ENCODE results near the gene SNX4.
"Not testable (repeated sequence)": the region's sequence is repeated elsewhere in the genome, so short reads cannot be mapped to it uniquely, and the experiment has no call there.

Gene SNX4

DNA sequence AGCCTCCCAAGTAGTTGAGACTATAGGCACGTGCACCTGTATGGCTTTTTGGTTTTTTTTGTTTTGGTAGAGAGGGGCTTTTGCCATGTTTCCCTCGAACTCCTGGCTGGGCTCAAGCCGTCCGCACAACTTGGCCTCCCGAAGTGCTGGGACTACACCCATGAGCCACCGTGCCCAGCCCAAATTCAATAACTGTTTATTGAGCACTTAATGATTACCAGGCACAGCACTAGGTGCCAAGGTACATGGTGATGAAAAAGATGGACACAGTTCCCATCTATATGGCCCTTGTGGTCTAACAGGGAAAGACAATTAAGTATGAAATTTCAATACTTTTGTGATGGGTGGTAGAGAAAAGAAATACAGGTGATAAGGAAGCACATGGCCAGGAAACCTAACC lies 109.1 kb downstream of the SNX4 start (continued):
- TF ChIP-seq, protein P1, sequence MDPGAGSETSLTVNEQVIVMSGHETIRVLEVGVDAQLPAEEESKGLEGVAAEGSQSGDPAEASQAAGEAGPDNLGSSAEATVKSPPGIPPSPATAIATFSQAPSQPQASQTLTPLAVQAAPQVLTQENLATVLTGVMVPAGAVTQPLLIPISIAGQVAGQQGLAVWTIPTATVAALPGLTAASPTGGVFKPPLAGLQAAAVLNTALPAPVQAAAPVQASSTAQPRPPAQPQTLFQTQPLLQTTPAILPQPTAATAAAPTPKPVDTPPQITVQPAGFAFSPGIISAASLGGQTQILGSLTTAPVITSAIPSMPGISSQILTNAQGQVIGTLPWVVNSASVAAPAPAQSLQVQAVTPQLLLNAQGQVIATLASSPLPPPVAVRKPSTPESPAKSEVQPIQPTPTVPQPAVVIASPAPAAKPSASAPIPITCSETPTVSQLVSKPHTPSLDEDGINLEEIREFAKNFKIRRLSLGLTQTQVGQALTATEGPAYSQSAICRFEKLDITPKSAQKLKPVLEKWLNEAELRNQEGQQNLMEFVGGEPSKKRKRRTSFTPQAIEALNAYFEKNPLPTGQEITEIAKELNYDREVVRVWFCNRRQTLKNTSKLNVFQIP (CRISPR knock-in tag; IDR thresholded peaks at IDR 0.05; ENCODE audit: borderline replicate concordance, low read depth): no peak

DNA sequence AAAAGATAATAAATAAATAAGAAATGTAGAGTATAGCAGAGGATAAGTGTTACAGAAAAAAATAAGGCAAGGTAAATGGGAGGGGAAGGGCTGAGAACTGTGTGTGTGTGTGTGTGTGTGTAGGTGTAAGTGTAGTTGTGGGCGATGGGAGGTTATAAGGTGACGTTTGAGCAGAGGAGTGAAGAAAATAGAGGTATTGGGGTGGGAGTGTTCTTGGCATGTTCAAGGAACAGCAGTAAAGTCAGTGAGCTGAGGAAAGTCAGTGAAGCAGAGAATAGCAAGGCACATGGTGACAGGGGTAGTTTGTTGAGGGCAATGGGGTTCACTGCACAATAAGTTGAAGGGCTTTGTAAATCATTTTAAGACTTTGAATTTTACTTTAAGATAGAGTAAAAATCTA lies 113.9 kb downstream of the SNX4 start:
- TF ChIP-seq RARB (CRISPR knock-in tag; IDR thresholded peaks at IDR 0.05): no peak
- TF ChIP-seq TSHZ2 (CRISPR knock-in tag; IDR thresholded peaks at IDR 0.05): no peak
- TF ChIP-seq, protein P2, sequence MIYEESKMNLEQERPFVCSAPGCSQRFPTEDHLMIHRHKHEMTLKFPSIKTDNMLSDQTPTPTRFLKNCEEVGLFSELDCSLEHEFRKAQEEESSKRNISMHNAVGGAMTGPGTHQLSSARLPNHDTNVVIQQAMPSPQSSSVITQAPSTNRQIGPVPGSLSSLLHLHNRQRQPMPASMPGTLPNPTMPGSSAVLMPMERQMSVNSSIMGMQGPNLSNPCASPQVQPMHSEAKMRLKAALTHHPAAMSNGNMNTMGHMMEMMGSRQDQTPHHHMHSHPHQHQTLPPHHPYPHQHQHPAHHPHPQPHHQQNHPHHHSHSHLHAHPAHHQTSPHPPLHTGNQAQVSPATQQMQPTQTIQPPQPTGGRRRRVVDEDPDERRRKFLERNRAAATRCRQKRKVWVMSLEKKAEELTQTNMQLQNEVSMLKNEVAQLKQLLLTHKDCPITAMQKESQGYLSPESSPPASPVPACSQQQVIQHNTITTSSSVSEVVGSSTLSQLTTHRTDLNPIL (CRISPR knock-in tag; IDR thresholded peaks at IDR 0.05; ENCODE audit: low read depth): no peak
- no peak for TF ChIP-seq ZFP3 (CRISPR knock-in tag; IDR thresholded peaks at IDR 0.05)
- TF ChIP-seq TCF4 (CRISPR knock-in tag; IDR thresholded peaks at IDR 0.05; ENCODE audit: borderline replicate concordance): no peak
- TF ChIP-seq ZFP30 (CRISPR knock-in tag; IDR thresholded peaks at IDR 0.05): no peak
- TF ChIP-seq, protein P1 (CRISPR knock-in tag; IDR thresholded peaks at IDR 0.05; ENCODE audit: borderline replicate concordance, low read depth): no peak
- no peak for TF ChIP-seq ZNF8 (CRISPR knock-in tag; IDR thresholded peaks at IDR 0.05)
- TF ChIP-seq ARNTL (CRISPR knock-in tag; IDR thresholded peaks at IDR 0.05; ENCODE audit: borderline replicate concordance, low read depth): no peak
- TF ChIP-seq TOX (CRISPR knock-in tag; IDR thresholded peaks at IDR 0.05; ENCODE audit: borderline replicate concordance): no peak
- no peak for TF ChIP-seq GLIS3 (CRISPR knock-in tag; IDR thresholded peaks at IDR 0.05)
- no peak for TF ChIP-seq PPARA (CRISPR knock-in tag; IDR thresholded peaks at IDR 0.05; ENCODE audit: borderline replicate concordance)
- TF ChIP-seq BACH2 (CRISPR knock-in tag; IDR thresholded peaks at IDR 0.05; ENCODE audit: borderline replicate concordance): no peak
- ATAC-seq: no peak

DNA sequence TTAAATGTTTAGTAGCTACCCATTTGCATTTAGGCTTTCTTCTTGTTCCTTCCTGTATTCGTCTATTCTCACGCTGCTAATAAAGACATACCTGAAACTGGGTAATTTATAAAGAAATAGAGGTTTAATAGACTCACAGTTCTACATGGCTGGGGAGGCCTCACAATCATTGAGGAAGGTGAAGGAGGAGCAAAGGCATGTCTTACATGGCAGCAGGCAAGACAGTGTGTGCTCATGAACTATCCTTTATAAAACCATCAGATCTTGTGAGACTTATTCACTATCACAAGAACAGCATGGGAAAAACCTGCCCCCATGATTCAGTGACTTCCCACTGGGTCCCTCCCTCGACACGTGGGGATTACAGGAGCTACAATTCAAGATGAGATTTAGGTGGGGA lies 114.5 kb downstream of the SNX4 start:
- ATAC-seq: not testable (repeated sequence)

GRCh38 chr3:125403789-125404188 lies 116.2 kb downstream of the SNX4 start:
- ATAC-seq: peak; percentile 84
- TF ChIP-seq, protein P3, sequence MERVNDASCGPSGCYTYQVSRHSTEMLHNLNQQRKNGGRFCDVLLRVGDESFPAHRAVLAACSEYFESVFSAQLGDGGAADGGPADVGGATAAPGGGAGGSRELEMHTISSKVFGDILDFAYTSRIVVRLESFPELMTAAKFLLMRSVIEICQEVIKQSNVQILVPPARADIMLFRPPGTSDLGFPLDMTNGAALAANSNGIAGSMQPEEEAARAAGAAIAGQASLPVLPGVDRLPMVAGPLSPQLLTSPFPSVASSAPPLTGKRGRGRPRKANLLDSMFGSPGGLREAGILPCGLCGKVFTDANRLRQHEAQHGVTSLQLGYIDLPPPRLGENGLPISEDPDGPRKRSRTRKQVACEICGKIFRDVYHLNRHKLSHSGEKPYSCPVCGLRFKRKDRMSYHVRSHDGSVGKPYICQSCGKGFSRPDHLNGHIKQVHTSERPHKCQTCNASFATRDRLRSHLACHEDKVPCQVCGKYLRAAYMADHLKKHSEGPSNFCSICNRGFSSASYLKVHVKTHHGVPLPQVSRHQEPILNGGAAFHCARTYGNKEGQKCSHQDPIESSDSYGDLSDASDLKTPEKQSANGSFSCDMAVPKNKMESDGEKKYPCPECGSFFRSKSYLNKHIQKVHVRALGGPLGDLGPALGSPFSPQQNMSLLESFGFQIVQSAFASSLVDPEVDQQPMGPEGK (CRISPR knock-in tag; IDR thresholded peaks at IDR 0.05; ENCODE audit: borderline replicate concordance): no peak
- TF ChIP-seq TCF4 (CRISPR knock-in tag; IDR thresholded peaks at IDR 0.05; ENCODE audit: borderline replicate concordance) (no peak), TOX (CRISPR knock-in tag; IDR thresholded peaks at IDR 0.05; ENCODE audit: borderline replicate concordance) (no peak), RARB (CRISPR knock-in tag; IDR thresholded peaks at IDR 0.05) (no peak)

GRCh38 chr3:125402639-125403038 lies 117.4 kb downstream of the SNX4 start:
- no peak for ATAC-seq
- TF ChIP-seq ZFP3 (CRISPR knock-in tag; IDR thresholded peaks at IDR 0.05): no peak
- no peak for TF ChIP-seq ZNF8 (CRISPR knock-in tag; IDR thresholded peaks at IDR 0.05)
- no peak for TF ChIP-seq RARB (CRISPR knock-in tag; IDR thresholded peaks at IDR 0.05)
- TF ChIP-seq ZNF565 (CRISPR knock-in tag; conservative IDR thresholded peaks at IDR 0.05; ENCODE audit: low read depth): no peak
- no peak for TF ChIP-seq TOX (CRISPR knock-in tag; IDR thresholded peaks at IDR 0.05; ENCODE audit: borderline replicate concordance)
- TF ChIP-seq ISL1 (CRISPR knock-in tag; IDR thresholded peaks at IDR 0.05): no peak
- no peak for TF ChIP-seq ZC3H10 (CRISPR knock-in tag; IDR thresholded peaks at IDR 0.05)
- no peak for TF ChIP-seq GLIS3 (CRISPR knock-in tag; IDR thresholded peaks at IDR 0.05)
- no peak for TF ChIP-seq BACH2 (CRISPR knock-in tag; IDR thresholded peaks at IDR 0.05; ENCODE audit: borderline replicate concordance)
- TF ChIP-seq, protein P2 (CRISPR knock-in tag; IDR thresholded peaks at IDR 0.05; ENCODE audit: low read depth): no peak
- TF ChIP-seq, protein P4, sequence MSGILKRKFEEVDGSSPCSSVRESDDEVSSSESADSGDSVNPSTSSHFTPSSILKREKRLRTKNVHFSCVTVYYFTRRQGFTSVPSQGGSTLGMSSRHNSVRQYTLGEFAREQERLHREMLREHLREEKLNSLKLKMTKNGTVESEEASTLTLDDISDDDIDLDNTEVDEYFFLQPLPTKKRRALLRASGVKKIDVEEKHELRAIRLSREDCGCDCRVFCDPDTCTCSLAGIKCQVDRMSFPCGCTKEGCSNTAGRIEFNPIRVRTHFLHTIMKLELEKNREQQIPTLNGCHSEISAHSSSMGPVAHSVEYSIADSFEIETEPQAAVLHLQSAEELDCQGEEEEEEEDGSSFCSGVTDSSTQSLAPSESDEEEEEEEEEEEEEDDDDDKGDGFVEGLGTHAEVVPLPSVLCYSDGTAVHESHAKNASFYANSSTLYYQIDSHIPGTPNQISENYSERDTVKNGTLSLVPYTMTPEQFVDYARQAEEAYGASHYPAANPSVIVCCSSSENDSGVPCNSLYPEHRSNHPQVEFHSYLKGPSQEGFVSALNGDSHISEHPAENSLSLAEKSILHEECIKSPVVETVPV (CRISPR knock-in tag; IDR thresholded peaks at IDR 0.05): no peak
- no peak for TF ChIP-seq SNAI2 (CRISPR knock-in tag; IDR thresholded peaks at IDR 0.05)
- no peak for TF ChIP-seq ARNTL (CRISPR knock-in tag; IDR thresholded peaks at IDR 0.05; ENCODE audit: borderline replicate concordance, low read depth)
- no peak for TF ChIP-seq TCF4 (CRISPR knock-in tag; IDR thresholded peaks at IDR 0.05; ENCODE audit: borderline replicate concordance)
- TF ChIP-seq ZNF70 (CRISPR knock-in tag; IDR thresholded peaks at IDR 0.05): no peak
